Type B pancreatic cell (in vitro differentiated cells): Measurements from ENCODE around the gene PEAK1. TPM values are rescaled to one million over a fixed set of nuclear protein-coding genes. Genes with fewer than 3 reads are reported as not detected.
"Not testable (repeated sequence)": the region's sequence is repeated elsewhere in the genome, so short reads cannot be mapped to it uniquely, and the experiment has no call there.

Experiments
- DNase-seq: peaks from one replicate; pipeline ENCODE4 v3.0.0; 2021; ENCODE audit warnings: mixed read lengths; ENCODE audit not compliant: unreplicated experiment; ENCODE audit errors: extremely low spot score
- H3K27ac Mint-ChIP-seq: 2 replicates; pipeline ENCODE4 v1.8.0; 2021; ENCODE audit warnings: mild to moderate bottlenecking, mixed read lengths
- H3K27me3 Mint-ChIP-seq: 2 replicates; pipeline ENCODE4 v1.8.0; 2021; ENCODE audit warnings: mixed read lengths
- H3K36me3 Mint-ChIP-seq: 2 replicates; pipeline ENCODE4 v1.8.0; 2021; ENCODE audit warnings: mixed read lengths
- H3K4me1 Mint-ChIP-seq: one replicate; pipeline ENCODE4 v1.8.0; 2021; ENCODE audit warnings: mixed read lengths; ENCODE audit not compliant: unreplicated experiment
- H3K4me3 Mint-ChIP-seq: 2 replicates; pipeline ENCODE4 v1.8.0; 2021; ENCODE audit warnings: mild to moderate bottlenecking, mixed read lengths
- H3K9me3 Mint-ChIP-seq: 2 replicates; pipeline ENCODE4 v1.8.0; 2021; ENCODE audit warnings: mixed read lengths
- total RNA-seq: library from RNA; stranded (reverse); gene quantifications from 2 replicates; pipeline ENCODE4 v1.2.1, GENCODE V29; 2021; ENCODE audit warnings: low replicate concordance
- TF ChIP-seq, protein P1 (sequence below): fragments of 200-600 bp; sonication (generic); conservative IDR thresholded peaks from 2 replicates; pipeline ENCODE4 v1.5.0; 2021; ENCODE audit warnings: antibody characterized with exemption, mild to moderate bottlenecking

PEAK1 gene
- total RNA-seq, 1 donor from 2014 or later = 35.0 TPM

DNA sequence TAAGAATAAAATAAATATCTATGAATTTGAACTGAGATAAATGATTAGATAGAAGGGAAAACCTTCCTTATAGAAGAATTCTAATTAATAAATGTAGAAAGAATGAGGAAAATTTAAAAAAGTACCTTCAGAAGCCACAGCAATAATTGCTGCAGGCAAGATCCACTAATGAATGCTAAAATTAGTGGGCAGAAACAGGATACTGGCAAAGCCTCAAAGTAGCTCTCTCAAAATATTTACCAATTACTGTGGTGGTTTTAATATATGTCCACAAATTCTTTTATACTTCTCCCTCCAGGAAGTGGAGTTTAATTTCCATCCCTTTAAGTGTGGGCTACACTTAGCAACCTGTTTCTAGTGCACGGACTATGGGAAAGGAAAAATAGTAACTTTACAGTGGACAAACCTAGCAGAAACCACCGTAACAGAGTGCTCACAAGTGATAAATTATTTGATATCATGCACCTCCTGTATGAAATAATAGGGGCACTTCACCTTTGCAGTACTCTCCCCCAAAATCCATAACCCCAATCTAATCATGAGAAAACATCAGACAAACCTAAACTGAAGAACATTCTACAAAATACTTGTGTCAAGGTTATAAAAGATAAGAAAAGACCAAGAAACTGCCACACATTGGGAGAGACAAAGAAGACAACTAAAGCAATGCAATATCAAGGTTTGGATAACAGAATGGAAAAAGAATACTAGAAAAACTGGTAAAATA, 6.8 kb downstream of the PEAK1 start:
- H3K27ac Mint-ChIP-seq = no peak overlapping the region
- H3K4me3 Mint-ChIP-seq = no peak overlapping the region
- no peaks in the 10 kb centered on the region for H3K36me3 Mint-ChIP-seq
- H3K4me1 Mint-ChIP-seq = peaks cover 13% of the 10 kb centered on the region
- H3K9me3 Mint-ChIP-seq = no peaks in the 10 kb centered on the region
- H3K27me3 Mint-ChIP-seq = no peaks in the 10 kb centered on the region
- no peak for DNase-seq
- TF ChIP-seq, protein P1, sequence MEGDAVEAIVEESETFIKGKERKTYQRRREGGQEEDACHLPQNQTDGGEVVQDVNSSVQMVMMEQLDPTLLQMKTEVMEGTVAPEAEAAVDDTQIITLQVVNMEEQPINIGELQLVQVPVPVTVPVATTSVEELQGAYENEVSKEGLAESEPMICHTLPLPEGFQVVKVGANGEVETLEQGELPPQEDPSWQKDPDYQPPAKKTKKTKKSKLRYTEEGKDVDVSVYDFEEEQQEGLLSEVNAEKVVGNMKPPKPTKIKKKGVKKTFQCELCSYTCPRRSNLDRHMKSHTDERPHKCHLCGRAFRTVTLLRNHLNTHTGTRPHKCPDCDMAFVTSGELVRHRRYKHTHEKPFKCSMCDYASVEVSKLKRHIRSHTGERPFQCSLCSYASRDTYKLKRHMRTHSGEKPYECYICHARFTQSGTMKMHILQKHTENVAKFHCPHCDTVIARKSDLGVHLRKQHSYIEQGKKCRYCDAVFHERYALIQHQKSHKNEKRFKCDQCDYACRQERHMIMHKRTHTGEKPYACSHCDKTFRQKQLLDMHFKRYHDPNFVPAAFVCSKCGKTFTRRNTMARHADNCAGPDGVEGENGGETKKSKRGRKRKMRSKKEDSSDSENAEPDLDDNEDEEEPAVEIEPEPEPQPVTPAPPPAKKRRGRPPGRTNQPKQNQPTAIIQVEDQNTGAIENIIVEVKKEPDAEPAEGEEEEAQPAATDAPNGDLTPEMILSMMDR = no peak

- Mint-ChIP-seq H3K27ac (no peak overlapping the region), H3K9me3 (peaks cover 10% of the 10 kb centered on the region), H3K4me3 (no peak overlapping the region), H3K27me3 (no peaks in the 10 kb centered on the region), H3K36me3 (peaks cover 5% of the 10 kb centered on the region), H3K4me1 (peaks cover 9% of the 10 kb centered on the region)
- TF ChIP-seq, protein P1 = no peak
- no peak for DNase-seq
Measured at GRCh38 chr15:77411619-77411976, 8.3 kb downstream of the PEAK1 start.

GRCh38 chr15:77410701-77411618, 8.9 kb downstream of the PEAK1 start:
- H3K9me3 Mint-ChIP-seq = peaks cover 12% of the 10 kb centered on the region

DNA sequence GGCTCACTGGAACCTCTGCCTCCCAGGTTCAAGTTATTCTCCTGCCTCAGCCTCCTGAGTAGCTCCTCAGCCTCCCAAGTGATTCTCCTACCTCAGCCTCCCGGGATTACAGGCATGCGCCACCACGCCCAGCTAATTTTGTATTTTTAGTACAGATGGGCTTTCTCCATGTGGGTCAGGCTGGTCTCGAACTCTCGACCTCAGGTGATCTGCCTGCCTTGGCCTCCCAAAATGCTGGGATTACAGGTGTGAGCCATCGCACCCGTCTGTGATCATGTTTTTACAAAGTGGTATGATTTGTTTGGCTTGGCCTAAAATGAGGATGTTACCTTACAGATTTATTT, 9.8 kb downstream of the PEAK1 start:
- not testable (repeated sequence) for H3K27ac Mint-ChIP-seq, H3K4me3 Mint-ChIP-seq, H3K4me1 Mint-ChIP-seq, H3K27me3 Mint-ChIP-seq, DNase-seq, H3K36me3 Mint-ChIP-seq
- H3K9me3 Mint-ChIP-seq = peaks cover 12% of the 10 kb centered on the region

More at GRCh38 chr15:77410701-77411618, 8.9 kb downstream of the PEAK1 start:
- no peak for DNase-seq
- TF ChIP-seq, protein P1 = no peak
- no peak overlapping the region for H3K4me3 Mint-ChIP-seq
- H3K27me3 Mint-ChIP-seq = no peaks in the 10 kb centered on the region
- peaks cover 5% of the 10 kb centered on the region for H3K36me3 Mint-ChIP-seq
- H3K27ac Mint-ChIP-seq = no peak overlapping the region
- peaks cover 9% of the 10 kb centered on the region for H3K4me1 Mint-ChIP-seq

DNA sequence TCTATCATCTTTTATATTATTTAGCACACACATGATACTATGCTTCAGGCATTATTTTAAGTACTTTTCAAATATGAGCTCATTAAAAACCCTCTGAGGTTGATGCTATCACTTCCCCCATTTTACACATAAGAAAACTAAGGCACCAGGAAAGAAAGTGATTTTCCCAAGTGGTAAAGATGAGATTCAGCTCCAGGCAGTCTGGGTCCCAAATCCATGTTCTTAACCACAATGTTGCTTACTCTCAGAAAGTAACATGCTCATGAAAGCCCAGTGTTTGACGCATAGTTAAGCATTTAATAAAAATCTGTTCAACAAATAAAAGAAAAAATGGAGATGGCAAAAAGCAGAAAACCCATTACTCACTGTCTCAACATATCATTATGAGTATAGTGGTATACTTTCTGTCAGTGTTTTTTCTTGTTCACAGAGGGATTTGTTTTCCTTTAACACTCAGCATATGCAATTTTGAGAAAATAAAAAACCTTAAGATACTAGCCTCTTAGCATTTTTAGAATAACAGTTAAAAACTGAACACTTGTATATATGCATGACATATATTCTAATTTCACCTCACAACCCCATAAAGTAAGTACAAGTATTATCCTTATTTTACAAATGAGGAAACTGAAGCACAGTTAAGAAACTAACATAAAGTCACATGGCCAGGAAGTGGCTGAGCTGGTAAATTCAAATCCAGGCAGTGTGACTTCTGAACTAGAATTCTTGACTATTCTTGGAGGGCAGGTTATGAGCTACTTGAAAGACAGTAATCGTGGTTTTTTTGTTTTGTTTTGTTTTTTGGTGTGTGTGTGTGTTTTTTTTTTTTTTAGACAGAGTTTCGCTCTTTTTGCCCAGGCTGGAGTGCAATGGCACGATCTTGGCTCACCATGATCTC, 10.4 kb downstream of the PEAK1 start:
- peaks cover 5% of the 10 kb centered on the region for H3K36me3 Mint-ChIP-seq
- H3K4me1 Mint-ChIP-seq = peaks cover 9% of the 10 kb centered on the region
- no peak overlapping the region for H3K4me3 Mint-ChIP-seq
- peaks cover 12% of the 10 kb centered on the region for H3K9me3 Mint-ChIP-seq
- H3K27ac Mint-ChIP-seq = no peak overlapping the region
- no peak for DNase-seq
- no peaks in the 10 kb centered on the region for H3K27me3 Mint-ChIP-seq
- TF ChIP-seq, protein P1 = no peak
